SH-SY5Y (cell line): ENCODE results near the gene KIF25.

Experiments used
- GATA2 ChIP-seq: IDR thresholded peaks from 2 replicates; pipeline ENCODE4 v1.6.1; 2011; ENCODE audit warnings: mild to moderate bottlenecking, low read depth, low read length
- GATA3 ChIP-seq: IDR thresholded peaks from 2 replicates; pipeline ENCODE4 v1.6.1; 2011; ENCODE audit warnings: low read depth, mild to moderate bottlenecking, low read length, moderate library complexity

GRCh38 chr6:168033791-168034190 is 36.3 kb downstream of the KIF25 start:
- TF ChIP-seq GATA2 = no peak
- no peak for TF ChIP-seq GATA3
